Activated CD4-positive, alpha-beta T cell treated with anti-CD3 and anti-CD28 coated beads, Interleukin-2, Interleukin-6, amounts not matched to agents 100 ng/mL and 50 ng/mL, durations not matched to agents 16 hours and 8 hours (primary cell): ENCODE data around the gene TCEA2.

Experiments
- DNase-seq: peaks from one replicate; pipeline ENCODE4 v3.0.0-alpha.2; 2020

TCEA2 gene

DNA sequence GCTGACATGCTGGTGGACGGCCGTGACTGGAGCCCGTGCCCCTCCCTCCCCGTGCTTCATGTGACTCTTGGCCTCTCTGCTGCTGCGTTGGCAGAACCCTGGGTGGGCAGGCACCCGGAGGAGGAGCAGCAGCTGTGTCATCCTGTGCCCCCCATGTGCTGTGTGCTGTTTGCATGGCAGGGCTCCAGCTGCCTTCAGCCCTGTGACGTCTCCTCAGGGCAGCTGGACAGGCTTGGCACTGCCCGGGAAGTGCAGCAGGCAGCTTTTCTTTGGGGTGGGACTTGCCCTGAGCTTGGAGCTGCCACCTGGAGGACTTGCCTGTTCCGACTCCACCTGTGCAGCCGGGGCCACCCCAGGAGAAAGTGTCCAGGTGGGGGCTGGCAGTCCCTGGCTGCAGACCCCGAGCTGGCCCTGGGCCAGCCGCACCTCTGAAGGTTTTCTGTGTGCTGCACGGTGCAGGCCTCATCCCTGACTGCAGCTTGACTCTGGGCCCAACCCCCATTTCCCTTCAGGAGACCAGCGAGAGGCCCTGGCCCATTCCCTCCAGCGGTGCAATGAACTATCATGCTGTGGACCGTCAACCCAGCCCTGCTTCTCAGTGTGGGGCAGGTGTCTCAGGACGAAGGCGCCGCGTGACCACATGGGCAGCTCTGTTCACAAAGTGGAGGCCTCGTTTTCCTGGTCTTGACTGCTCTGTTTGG lies 36.2 kb downstream of the TCEA2 start:
- no peak for DNase-seq

DNA sequence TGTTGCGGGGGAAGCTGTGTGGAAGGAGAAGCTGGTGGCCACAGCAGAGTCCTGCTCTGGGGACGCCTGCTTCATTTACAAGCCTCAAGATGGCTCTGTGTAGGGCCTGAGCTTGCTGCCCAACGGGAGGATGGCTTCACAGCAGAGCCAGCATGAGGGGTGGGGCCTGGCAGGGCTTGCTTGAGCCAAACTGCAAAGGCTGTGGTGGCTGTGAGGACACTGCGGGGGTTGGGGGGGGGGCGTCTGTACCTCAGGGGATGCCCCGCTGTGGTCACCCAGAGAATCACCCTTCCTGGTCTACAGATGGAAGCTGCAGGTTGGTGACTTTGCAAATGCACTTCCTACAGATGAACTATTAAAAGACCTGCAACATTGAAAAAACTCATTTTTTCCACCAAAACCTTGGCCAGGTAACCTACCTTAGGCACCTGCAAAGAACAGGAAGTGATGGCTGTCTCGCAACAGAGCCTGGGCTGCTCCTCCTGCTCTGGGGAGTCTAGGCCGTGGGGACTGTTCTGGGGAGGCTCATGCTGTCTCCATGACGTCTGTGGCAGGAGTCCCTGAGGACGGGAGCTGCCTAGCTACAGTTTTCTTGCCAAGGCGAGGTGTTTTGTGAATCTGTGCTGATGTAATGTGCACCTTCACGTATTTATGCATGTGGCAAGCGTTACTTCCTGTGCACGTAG lies 37.0 kb downstream of the TCEA2 start:
- DNase-seq = no peak

DNA sequence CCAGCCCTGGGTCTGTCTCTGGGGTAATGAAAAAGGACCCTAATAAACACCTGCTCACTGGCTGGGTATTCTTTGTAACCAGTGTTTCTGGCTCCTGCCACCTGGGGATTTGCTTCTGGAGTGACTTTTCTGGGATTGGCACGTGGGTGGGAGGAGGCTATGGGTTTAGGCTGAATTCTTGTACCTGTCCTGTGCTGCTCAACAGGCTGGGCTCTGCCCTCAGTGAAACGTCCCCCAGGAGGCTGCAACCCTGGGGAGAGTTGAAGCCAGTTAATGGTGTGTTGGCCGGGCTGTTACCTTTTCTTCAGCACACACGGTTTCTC lies 37.5 kb downstream of the TCEA2 start:
- DNase-seq = no peak

DNA sequence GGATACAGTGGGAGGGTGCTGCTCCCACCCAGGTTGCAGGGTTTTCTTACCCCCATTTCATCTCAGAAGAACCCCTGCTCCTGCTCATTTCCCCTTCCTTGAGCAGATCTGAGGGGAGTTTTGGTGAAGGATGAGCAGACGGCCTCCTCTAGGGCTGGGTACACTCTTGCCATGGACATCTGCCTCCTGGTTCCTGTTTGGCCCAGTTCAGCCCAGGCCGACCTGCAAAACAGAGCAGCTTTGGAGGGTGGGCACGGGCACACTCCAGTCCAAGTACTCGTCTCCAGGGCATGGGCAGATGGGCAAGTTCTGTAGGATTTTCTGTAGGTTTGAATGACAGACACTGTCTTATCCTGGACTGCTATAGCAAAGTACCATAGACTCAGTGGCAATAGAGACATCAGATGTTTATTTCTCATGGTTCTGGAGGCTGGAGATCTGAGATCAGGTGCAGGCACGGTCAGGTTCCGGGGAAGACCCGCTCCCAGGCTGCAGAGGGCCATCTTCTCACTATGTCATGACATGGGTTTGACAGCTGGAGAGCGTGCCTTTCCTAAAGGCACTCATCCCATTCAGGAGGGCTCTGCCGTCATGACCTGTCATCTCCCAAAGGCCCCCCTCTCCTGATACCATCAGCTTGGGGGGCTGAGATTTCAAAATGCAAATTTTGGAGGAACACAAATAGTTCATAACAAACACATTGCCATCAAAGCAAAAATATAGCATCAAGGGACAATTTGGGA lies 38.1 kb downstream of the TCEA2 start:
- DNase-seq = no peak

DNA sequence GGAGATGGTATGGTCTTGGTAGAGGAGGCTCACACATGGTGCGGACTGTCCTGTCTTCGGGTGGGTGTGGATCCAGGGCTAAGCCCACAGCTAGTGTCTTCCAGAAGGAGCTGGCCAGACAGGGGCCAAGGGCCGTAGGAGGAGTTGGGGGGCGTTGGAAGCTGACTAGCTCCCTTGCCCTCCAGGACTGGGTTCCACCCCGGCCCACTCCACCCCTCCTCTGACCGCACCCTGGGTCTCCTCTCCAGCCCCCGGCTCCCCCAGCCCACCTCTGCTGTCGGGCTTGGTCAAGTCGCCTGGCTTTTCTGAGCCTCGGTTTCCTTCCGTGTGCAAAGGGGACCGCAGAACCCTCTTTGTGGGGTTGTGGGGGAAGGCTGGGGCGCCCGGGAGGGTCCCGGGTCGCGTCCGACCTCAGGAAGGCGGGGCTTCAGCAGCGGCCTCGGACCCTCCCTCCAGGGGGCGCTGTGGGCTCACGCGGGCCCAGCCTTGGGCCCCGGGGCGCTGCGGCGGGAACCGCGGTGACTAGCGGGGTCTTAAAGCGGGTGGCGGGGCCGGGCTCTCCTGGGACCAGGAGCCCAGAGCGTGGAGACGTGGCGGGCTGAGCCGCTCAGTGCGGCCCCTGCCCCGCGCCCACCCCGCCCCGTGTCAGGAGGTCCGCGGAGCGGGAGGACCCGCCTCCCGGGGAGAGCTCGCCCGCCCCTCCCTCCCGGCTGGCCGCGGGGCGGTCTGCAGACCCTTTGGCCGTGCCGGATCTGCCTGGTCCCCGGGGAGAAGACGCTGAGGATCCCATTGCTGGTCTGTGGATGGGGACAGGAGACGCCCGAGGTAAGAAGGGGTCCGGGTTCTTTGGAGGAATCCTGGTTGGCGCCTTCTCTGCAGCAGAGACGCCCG lies 39.0 kb downstream of the TCEA2 start:
- peak; percentile 67 for DNase-seq

DNA sequence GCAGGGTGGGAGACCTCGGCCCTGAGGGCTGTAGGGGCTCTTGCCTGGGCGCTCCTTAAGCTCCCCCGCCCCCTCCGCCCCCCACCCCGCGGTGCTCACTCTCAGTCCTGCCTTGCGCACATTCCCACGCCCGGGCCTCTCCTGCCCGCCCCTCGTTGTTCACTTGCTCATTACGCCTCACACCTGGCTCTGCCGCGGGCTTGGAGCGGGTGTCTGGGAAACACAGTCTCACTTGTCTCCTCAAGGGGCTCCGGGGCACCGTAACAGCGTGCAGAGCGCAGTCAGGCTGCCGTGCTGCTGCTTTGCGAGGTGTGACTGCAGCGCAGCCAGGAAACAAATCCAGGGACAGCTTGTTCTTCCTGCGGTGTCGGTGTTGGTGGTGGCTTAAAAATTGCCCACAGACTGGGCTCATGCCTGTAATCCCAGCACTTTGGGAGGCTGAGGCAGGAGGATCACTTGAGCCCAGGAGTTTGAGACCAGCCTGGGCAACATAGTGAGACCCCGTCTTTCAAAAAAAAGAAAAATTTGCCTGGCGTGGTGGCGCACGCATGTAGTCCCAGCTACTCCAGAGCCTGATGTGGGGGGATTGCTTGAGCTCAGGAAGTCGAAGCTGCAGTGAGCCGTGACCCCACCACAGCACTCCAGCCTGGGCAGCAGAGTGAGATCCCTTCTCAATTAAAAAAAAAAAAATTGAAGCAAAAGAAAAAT lies 39.8 kb downstream of the TCEA2 start:
- no peak for DNase-seq

DNA sequence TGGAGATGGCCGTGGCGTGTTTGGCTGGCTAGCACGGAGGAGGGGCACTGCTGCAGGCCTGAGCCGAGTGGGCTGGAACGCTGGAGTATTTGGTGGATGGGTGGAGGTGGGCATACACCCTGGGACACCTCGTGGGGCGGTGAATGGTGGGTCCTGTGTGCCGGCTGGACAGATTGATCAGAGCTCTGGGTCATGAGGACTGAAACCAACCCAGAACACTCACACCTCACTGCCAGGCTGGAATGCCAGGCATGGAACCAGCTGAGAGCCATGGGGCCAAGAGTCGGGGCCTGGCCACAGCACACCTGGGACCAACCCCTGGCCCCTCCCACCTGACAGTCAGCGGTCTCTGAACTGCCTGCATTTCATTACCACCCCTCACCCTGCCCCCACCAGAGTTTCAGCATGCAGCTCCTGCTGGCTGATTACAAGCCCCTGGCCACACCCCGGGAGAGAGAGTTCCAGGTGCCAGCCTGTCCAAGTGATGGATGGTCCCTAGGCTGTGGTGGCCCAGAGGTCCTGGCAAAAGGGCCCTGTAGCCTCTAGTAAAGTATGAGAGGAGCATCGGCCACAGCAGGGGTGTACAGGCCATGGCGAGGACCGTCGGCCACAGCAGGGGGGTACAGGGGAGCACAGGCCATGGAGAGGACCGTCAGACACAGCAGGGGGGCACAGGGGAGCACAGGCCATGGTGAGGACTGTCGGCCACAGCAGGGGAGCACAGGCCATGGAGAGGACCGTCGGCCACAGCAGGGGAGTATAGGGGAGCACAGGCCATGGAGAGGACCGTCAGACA lies 41.1 kb downstream of the TCEA2 start:
- DNase-seq = no peak

DNA sequence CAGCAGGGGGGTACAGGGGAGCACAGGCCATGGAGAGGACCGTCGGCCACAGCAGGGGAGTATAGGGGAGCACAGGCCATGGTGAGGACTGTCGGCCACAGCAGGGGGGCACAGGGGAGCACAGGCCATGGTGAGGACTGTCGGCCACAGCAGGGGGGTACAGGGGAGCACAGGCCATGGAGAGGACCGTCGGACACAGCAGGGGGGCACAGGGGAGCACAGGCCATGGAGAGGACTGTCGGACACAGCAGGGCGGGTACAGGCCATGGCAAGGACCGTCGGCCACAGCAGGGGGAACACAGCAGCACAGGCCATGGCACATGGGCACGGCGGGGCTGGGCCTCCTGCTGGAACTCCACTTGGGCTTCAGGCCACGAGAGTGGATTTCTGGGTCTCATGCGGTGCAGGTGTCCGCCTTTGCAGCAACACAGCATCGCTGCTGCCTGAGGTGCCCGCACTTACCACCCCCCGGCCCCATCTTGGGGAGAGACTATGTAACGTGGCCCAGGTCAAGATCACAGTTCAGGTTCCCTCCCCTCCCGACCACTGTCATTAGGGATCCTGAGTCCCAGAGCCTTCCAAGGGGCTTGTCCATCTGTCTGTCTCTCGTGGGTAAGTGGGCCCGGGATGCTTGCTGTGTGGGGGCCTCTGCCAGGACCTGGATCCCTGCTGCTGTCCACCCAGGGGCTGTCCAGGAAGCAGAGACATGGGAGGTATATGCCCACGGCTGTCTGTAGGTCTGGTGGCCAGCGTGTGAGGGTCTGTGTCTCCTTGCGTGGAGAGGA lies 41.9 kb downstream of the TCEA2 start:
- no peak for DNase-seq

DNA sequence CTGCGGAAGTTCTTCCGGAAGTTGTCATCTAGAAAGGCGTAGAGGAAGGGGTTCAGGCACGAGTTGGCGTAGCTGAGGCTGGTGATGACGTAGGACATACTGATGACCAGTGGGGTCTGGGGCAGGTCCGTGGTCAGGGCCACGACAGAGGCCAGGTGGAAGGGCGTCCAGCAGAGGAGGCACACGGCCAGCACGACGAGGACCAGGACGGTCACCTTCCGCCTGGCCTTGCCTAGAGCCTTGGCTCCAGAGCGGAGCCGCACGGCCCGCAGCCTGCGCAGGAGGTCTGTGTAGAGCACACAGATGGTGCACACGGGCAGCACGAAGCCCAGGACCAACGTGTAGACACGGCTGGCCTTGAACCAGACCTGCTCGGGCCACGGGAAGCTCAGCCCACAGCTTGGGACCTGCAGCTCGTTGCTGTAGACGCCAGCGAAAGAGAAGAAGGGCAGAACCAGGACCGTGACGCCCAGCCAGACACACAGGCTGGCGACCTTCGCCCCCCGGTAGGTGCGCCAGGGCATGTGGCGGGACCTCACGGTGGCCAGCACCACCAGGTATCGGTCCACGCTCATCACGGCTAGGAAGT lies 42.9 kb downstream of the TCEA2 start:
- no peak for DNase-seq

DNA sequence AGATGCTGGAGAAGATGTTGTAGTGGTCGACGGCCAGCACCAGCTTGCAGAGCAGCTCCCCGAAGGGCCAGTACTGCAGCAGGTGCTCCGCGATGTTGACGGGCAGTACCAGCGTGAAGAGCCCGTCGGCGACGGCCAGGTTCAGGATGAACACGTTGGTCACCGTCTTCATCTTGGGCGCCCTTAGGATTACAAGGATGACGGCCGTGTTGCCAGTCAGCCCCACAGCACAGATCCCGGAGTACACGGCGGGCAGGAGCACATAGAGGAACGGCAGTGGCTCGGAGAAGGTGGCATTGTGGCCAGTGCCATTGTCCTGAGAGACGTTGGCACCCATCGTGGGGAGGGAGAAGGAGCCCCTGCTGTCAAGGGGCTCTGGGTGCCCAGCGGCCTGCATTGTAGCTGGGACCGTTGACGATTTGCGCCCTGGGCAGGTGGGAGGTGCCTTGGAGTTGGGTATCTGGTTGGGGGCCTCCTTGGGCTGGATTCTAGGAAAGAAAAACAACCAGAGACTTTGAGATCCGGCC lies 43.5 kb downstream of the TCEA2 start:
- no peak for DNase-seq

DNA sequence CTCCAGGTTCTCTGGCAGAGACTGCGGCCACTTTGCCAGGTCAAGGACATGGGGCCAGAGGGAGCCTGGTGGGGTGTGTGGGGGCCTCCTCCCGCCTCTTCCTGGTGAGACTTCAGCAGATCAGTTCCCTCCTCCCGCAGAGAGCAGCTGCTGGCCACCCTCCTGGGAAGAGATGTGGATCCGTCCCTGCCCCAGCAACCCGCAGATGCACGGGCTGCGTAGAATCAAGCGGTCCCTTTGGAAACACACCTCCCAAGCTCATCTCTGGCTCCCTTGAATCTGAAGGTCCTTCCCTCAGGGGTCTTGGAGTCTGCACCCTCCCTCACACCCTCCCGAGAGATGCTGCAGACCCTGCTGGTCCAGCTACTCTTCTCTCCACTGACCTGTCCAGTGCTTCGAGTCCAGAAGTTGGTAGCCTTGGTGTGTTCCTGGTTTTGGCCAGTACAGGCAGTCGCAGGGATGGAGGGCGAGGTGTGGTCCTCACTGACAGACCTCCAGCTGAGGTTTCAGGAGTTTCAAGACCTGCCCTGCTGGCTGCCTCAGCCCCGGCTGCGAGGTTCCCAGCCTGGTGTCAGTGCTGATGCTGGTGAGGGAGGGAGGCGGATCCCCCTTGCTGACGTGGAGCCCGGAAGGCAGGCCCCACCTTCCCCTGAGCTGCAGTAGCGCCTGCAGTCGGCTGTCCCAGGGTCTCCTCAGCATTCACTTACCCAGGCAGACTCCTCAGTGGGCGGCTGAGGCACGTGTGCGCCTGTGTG lies 44.2 kb downstream of the TCEA2 start, which contains the start of gene NPBWR2:
NPBWR2 (minus strand) TSS at position 585 of the 755 bp plus-strand sequence. CDS start 734 bp downstream, outside the sequence.
- no peak for DNase-seq

DNA sequence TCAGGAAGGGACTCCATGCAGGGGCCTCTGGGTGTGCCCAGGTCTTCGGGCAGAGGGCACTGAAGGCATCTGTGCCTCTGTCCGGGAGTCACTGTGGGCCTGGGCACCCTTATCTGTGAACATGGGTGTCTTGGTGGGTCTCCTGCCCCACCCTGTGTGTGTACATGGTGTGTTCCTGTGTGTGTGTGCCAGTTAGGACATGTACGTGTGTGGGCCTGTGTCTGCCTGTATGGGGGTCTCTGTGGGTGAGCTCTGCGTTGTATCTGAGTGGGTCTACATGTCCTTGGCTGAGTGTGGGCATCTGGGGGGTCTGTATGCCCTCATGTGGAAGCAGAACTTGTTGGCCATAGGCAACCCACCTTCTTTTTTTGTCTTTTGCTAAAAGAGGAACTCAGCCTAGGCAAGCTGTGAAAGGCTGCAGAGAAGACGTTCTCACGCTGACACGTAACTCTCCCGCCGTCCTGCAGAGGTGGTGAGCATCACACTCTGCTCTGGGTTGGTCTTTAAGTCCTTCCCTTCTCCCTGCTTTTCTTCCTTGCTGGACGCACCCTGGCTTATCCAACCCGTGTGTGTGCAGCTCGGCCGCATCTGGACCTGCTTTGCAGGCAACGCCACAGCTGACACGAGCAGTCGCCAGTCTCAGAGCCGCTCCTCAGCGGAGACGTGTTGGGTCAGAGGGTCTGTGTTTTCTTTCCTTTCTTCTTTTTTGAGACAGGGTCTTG lies 44.9 kb downstream of the TCEA2 start:
- DNase-seq = no peak

DNA sequence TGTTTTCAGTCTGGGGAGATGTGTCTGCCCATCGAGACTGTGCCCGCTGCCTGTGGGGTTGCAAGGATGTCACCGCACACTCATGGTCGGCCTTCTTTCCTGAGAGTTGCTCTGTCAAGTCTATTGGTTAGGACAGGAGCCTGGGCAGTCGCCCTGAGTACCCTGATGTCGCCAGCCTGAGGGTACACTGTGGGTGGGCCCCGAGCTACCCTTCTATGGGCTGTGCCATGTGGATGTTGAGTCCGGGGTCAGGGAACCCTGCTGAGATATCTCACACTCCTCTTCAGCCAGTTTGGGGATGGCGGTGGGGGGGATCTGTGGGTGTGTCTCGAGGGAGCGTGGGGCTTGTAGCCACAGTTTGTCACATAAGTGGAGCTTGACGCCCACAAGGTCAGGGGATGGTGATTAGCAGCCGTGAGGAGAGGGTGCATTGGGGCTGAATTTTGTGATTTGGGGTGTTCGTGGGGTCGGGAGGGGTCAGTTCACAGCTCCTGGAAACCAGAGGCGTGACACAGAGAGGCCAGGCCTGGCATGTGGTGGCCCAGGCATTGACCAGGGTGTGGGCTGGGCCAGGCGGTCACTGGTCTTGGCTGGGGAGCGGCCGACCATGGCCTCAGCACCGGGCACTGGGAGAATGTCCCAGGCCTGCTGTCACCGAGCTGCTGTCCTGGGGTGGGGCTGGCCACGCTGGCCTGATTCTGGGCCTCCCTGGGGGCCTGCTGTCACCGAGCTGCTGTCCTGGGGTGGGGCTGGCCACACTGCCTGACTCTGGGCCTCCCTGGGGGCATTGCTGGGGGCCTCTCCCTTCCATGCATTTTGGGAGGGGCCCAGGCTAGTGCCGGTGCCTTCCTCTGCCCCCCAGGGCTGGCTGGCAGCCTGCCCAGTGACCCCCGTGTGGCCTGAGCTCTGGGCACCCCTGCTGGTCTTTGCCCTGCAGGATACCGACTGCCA lies 46.0 kb downstream of the TCEA2 start:
- no peak for DNase-seq

DNA sequence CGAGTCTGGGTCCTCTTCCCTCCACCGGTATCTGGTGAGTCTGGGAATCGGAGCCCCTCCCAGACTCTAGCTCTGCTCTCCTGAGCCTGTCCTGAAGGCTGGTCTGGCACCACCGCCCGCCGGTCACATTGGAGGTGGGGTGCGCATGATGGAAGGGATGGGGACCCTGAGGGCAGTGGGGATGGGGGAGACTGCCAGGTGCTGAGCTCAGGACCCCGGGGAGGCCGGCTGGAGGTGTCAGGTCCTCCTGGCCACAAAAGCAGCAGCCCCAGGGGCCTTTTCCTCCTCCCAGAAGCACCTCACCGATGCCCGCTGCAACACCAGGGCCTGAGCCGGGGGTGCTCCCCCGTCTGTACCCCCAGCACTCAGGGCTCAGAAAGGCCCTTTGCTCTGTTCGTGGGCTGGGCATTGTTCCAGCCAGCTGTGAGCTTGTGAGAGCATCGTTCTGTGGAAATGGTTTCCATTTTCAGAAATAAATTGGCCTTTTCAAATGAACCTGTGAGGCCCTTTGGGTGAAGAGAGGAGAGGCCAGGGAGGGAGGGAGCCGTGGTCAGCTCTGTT lies 46.9 kb downstream of the TCEA2 start:
- no peak for DNase-seq

DNA sequence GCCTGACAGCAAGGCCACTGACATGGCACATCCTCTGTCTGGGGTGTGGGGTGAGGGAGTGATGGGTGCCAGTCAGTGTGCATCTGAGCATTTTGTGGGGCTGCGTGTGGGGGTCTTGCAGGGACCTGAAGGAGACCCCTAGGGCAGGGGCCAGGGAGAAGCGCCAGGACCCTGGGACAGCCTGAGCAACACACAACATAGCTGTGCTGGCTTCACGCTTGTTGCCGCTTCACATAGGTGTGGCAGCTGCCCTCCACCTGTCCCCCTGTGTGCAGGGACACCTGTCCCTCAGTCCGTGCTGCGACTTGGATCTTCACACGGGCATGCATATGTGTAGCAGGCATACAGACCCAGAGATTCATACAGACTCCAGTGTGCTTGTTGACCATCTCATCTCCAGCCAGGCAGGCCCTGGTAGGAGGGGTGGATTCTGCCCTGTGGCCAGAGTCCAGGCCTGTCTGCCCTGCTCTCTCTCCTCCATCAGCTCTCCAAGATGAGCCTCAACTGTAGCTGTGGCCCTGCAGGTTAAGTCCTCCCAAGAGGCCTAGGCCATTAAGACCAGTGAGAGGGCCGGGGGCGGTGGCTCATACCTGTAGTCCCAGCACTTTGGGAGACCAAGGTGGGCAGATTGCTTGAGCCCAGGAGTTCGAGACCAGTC lies 47.5 kb downstream of the TCEA2 start:
- DNase-seq = no peak
